Activated T-helper 1 cell treated with anti-CD3 and anti-CD28 coated beads, Interleukin-2, amount 50 U/mL, for 16 hours (primary cell): ENCODE results near the gene KHDRBS2.
"Not testable (repeated sequence)": the region's sequence is repeated elsewhere in the genome, so short reads cannot be mapped to it uniquely, and the experiment has no call there.

Experiments
- DNase-seq, 2 donors: peaks; one replicate each; pipeline ENCODE4 v3.0.0-alpha.2; 2020; ENCODE audit warnings: low read depth in 1 of 2, low spot score in 1 of 2

The KHDRBS2 gene

DNA sequence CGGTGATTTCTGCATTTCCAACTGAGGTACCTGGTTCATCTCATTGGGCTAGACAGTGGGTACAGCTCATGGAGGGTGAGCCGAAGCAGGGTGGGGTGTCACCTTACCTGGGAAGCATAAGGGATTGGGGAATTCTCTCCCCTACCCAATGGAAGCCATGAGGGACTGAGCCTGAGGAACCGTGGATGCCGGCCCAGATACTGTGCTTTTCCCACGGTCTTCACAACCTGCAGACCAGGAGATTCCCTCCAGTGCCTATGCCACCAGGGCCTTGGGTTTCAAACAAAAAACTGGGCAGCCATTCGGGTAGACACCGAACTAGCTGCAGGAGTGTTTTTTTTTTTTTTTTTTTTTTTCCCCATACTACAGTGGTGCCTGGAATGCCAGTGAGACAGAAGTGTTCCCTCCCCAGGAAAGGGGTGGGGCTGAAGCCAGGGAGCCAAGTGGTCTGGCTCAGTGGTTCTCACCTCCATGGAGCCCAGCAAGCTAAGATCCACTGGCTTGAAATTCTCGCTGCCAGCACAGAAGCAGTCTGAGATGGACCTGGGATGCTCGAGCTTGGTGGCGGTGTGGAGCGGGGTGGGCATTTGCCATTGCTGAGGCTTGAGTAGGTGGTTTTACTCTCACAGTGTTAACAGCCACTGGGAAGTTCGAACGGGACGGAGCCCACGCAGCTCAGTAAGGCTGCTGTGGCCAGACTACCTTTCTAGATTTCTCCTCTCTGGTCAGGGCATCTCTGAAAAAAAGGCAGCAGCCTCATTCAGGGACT lies 416.2 kb downstream of the KHDRBS2 start:
- no peak for DNase-seq

GRCh38 chr6:61868507-61869080 lies 417.4 kb downstream of the KHDRBS2 start:
- no peak for DNase-seq

GRCh38 chr6:61867635-61868034 lies 418.4 kb downstream of the KHDRBS2 start:
- DNase-seq = no peak

DNA sequence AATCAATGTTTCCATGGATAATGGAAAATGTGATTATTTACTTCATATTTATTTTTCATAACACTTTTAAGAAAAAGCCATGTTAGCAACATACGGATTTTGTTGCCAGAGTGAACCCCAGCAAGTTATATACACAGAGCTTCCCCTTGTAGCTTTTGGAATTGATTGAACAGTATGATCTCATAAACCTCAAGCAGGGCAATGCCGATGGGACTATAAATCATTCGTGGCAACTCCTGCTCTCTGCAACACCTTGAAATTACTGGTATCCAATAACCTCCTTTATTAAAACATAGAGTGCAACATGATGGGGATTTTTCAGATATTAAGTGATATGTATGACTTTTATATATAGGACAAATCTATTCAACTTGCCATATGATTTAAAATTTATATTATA lies 428.5 kb downstream of the KHDRBS2 start:
- no peak for DNase-seq

- no peak for DNase-seq
Observed at GRCh38 chr6:61841958-61842357, 444.1 kb downstream of the KHDRBS2 start.

DNA sequence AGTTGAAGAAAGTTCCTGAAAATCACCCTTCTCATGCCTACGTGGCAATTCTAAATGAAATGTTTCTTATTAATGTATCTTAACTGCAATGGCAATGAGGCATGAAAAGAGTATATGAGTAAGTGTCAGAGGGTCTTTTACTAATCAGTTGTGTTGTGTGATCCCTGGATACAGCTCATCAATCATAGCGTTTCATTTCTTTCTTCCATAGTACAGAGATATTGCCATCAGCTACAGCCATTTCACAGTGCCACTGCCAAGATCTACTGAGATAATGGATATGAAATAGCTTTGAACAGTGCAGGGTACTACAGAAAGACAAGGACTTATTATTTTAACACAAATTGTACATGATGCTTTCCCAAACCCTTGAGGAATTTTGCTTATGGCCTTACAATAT lies 450.8 kb downstream of the KHDRBS2 start:
- DNase-seq = no peak

- DNase-seq = no peak
Observed at GRCh38 chr6:61833176-61833755, 452.8 kb downstream of the KHDRBS2 start.

- no peak for DNase-seq
Observed at GRCh38 chr6:61817716-61818115, 468.3 kb downstream of the KHDRBS2 start.

- no peak for DNase-seq
Observed at GRCh38 chr6:61810047-61810446, 476.0 kb downstream of the KHDRBS2 start.

DNA sequence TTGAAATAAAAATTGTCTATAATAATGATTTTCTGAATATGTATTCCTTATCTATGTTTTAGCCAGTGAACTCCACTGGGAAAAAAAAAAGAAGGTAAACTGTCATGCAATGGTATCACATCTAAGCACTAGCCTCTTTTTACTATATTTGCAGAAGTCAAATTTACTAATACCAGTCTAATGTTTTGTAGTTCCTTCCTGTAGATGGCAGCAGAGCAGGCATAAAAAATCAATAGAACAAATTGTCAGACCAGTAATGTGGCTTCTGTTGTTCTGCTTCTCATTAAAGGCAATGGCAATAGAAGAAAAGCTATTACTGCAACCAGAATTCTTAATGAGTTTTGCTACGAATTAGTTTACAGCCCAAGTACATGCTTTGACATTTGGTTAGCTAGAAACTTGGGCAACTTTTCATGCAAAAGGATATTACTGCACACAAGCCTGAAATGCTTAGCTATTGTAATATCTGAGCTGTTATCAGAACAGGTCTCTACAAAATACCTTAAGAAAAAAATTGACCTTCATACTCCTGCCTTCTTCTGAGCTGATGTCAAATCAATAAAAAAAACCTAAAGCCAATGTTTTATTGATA lies 476.9 kb downstream of the KHDRBS2 start:
- DNase-seq = no peak

DNA sequence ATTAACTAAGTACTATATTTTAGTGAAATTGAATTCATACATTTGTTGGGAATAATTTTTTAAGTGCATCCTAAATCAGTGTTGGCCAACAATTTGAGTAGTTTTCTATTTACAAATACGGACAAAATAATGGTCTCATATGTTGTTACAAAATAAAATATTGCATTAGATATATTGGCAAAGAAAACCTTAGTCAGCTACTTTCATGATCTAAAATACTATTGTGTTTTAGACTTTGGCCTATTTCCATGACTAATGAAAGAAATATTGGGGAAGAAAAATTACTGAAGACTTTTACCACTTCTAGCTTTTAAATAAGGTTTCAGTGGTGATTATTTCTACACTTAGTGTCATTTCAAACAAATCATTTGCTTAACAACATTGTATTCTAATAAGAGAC lies 498.0 kb downstream of the KHDRBS2 start:
- no peak for DNase-seq

- DNase-seq = not testable (repeated sequence)
Observed at GRCh38 chr6:61769446-61769845, 516.6 kb downstream of the KHDRBS2 start.

DNA sequence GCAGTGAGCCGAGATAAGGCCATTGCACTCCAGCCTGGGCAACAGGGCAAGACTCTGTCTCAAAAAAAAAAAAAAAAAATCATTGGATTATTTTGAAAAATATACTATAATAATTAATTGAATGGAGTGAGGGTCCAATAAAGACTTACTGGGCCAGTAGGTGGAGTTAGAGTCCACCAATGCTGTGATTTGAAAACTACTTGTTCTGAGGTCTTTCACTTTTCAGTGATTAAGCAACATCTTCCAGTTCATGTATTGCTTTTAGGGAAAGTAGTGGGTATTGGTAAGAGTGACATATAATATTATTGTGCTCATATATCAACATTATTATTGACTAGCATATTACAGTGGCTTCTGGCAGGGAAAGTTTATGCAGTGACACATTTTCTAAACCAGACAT lies 530.3 kb downstream of the KHDRBS2 start:
- no peak for DNase-seq

DNA sequence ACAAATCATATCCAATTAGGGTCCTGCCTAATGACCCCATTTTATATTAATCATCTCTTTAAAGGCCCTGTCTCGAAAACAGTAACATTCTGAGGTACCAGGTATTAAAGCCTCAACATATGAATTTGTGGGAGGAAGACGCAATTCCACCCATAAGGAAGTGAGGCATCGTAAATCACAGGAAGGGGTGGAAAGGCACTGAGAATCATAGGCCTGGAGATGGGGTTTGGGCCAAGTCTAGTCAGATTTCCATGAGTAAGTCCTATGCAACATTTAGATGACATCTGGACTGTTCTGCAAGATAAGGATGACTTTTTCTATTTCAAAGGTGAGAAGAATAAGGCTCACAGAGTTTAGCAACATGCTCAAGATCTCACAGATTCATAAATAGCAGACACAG lies 534.0 kb downstream of the KHDRBS2 start:
- DNase-seq = no peak

DNA sequence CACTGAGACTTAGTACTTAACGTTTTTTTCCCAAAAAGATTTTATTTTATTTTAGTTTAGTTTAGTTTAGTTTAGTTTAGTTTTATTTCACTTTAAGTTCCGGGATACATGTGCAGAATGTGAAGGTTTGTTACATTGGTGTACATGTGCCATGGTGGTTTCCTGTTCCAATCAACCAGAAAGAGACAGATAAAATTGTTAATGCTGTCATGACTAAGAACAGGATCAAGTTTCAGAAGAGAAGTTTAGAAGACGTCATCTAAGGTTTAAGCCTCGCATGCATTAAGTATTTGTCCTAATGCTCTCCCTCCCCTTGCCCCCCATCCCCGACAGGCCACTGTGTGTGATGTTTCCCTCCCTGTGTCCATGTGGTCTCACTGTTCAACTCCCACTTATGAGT lies 540.0 kb downstream of the KHDRBS2 start:
- DNase-seq = no peak

GRCh38 chr6:61711849-61712248 lies 574.2 kb downstream of the KHDRBS2 start:
- no peak for DNase-seq

DNA sequence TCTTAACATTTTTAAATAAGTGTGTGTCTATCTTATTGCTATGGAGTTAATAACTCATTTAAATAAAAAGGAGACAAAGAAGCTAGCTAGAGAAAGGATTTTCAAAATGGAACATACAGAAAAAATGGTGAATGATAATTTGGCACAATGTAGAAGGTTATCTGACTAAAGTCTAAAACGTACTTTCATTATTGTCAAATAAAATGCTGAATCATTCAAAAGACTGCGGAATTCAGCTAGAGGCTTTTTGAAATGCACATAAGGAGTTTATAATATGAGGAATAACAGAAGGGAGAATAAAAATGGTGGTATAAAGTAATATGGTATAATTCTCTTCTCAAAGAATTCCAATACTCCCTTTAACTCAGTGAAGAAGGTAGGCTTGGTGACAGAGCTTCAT lies 597.9 kb downstream of the KHDRBS2 start:
- no peak for DNase-seq

DNA sequence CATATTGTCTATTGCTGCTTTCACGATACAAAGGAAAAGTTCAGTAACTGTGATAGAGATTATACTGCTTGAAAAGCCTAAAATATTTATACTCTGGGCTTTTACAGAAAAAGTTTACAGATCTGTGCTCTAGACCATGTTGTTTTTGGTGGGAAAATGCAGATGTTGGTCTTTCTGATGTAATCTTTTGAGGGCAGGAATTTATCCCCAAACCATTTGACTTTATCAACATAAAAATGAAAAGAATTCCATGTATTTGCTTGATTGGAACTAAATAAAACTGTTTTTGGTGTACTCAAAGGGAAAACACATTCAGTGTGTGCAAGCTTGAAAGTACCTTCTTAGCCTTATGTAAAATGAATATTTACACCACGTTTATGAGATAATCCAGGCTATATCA lies 603.5 kb downstream of the KHDRBS2 start:
- no peak for DNase-seq

GRCh38 chr6:61679625-61680024 lies 606.4 kb downstream of the KHDRBS2 start:
- DNase-seq = no peak

- no peak for DNase-seq
Observed at GRCh38 chr6:61675734-61676133, 610.3 kb downstream of the KHDRBS2 start.

DNA sequence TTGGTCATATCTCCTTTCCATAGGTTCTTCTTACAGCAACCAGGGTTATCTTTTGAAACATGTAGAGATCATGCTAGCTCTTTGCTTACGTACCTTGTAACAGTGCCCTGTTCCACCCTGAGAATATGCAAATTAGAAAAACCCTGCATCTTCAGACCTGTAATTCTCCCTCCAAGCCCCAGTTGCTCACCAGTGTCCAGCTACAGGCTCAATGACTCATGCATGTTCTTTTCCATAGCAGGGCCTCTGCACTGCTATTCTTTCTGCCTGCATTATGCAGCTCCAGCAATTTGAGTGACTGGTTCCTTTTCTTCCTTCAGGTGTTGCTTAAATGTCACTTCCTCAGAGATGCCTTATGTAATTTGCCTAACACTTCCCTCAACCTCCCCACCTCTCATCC lies 636.2 kb downstream of the KHDRBS2 start:
- no peak for DNase-seq

DNA sequence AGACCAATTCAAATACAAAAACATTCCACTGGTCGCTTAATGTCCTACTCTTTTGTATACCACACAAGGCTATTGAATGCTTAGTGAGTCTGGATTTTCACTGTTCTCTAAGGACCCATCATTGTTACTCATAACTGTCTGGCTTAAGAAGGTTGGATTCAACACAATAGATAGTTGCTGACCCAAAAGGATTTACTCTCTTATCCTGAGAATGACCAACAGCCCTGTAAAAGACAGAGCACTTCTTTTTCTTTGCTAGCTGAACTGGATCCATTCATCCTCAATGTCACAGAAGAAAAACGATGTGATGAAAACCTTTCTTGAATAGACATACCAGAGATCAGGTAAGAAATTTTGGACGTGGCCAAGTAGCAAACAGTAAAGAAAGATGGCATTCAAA lies 645.6 kb downstream of the KHDRBS2 start:
- no peak for DNase-seq
